C4-2B (cell line): ENCODE data around the gene MYO15B.

ENCODE experiments used
- H3K27ac ChIP-seq: fragments of 450-650 bp; 2 replicates; pipeline ENCODE4 v1.5.1; 2017
- CTCF ChIP-seq: fragments of 450-650 bp; conservative IDR thresholded peaks from 2 replicates; pipeline ENCODE4 v1.5.1; 2017; ENCODE audit warnings: mild to moderate bottlenecking
- ZFX ChIP-seq: fragments of 450-650 bp; IDR thresholded peaks from 2 replicates; pipeline ENCODE4 v1.6.1; 2017

Gene MYO15B

GRCh38 chr17:75610103-75610984, 22.7 kb downstream of the MYO15B start:
- TF ChIP-seq ZFX (no peak), CTCF (no peak)

GRCh38 chr17:75611851-75612429, 24.3 kb downstream of the MYO15B start:
- peak overlapping the region; percentile 68 for H3K27ac ChIP-seq
- no peak for TF ChIP-seq ZFX
- no peak for TF ChIP-seq CTCF

More at GRCh38 chr17:75610103-75610984, 22.7 kb downstream of the MYO15B start:
- H3K27ac ChIP-seq = no peak overlapping the region; the same call in 1 of the 2 replicates

GRCh38 chr17:75612906-75613626, 25.5 kb downstream of the MYO15B start:
- no peak for TF ChIP-seq CTCF
- no peak for TF ChIP-seq ZFX

GRCh38 chr17:75614006-75614405, 26.4 kb downstream of the MYO15B start:
- no peak overlapping the region; the same call in 1 of the 2 replicates for H3K27ac ChIP-seq
- no peak for TF ChIP-seq ZFX

More at GRCh38 chr17:75612906-75613626, 25.5 kb downstream of the MYO15B start:
- H3K27ac ChIP-seq = peak overlapping the region; percentile 68

- H3K27ac ChIP-seq = no peak overlapping the region
- no peak for TF ChIP-seq CTCF
- TF ChIP-seq ZFX = no peak
These were observed 27.1 kb downstream of the MYO15B start for GRCh38 chr17:75614556-75615270.

- TF ChIP-seq ZFX = no peak
- no peak for TF ChIP-seq CTCF
- no peak overlapping the region for H3K27ac ChIP-seq
These were observed 27.7 kb downstream of the MYO15B start for GRCh38 chr17:75615301-75615700.

GRCh38 chr17:75616521-75617122, 29.0 kb downstream of the MYO15B start:
- TF ChIP-seq CTCF (no peak), ZFX (no peak)
- H3K27ac ChIP-seq = no peak overlapping the region
